Measurements from ENCODE around the gene PBX1.

Gene PBX1

DNA sequence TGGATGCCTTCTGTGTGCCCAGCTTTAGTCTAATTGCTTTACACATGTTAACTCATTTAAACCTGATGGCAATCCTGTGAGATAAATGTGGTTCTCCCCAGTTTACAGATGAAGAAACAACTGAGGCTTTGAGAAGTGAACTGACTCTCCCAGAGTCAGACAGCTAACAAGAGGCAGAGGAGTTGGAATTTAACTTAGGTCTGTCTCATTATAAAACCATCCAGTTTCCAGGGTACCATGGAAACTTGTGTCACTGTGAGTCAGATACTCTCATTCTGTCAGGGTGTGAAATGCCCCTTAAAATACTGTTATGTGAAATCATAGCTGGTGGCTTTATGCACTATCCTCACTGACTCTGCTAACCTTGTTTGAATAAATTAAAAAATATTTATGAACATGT is 206.6 kb downstream of the PBX1 start:
- TF ChIP-seq, protein P1, sequence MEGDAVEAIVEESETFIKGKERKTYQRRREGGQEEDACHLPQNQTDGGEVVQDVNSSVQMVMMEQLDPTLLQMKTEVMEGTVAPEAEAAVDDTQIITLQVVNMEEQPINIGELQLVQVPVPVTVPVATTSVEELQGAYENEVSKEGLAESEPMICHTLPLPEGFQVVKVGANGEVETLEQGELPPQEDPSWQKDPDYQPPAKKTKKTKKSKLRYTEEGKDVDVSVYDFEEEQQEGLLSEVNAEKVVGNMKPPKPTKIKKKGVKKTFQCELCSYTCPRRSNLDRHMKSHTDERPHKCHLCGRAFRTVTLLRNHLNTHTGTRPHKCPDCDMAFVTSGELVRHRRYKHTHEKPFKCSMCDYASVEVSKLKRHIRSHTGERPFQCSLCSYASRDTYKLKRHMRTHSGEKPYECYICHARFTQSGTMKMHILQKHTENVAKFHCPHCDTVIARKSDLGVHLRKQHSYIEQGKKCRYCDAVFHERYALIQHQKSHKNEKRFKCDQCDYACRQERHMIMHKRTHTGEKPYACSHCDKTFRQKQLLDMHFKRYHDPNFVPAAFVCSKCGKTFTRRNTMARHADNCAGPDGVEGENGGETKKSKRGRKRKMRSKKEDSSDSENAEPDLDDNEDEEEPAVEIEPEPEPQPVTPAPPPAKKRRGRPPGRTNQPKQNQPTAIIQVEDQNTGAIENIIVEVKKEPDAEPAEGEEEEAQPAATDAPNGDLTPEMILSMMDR (IDR thresholded peaks at IDR 0.05; ENCODE audit: insufficient read depth, low read depth, low read length, missing control alignments) = no peak
- DNase-seq (ENCODE audit: low read depth) = no peak
- H3K4me3 ChIP-seq (ENCODE audit: low read depth, low read length) = no peak overlapping the region

DNA sequence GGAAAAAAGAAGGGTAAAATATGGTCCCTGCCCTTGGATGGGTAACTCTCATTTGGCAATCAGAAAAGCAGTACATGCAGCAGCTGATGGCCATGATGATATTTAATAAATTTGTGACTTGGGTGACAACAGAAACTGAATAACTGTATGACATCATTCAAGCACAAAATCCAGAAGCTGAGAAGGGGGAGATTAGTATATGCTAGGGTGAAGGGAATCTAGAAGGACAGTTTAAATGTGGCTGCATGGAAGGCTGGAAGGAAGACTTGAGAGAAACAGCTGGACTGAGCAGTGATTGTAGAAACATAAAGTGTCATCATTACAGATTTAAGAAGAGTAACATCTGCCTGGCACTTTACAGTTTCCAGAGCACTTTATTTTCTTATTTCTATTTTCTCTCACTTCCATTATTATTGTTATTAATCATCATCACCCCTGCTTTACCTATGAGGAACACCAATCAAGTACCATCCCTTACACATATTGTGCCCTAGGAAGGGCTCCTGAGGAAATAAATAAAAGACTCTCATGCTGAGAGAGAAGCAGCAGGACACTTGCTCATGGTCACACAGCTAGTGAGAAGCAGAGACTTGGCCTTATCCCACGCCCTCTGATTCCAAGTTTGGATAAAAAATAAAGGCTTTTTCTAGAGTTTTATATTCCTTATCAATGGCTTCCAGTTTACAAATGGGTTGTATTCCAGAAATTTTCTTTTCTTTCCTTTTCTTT is 207.2 kb downstream of the PBX1 start:
- H3K4me3 ChIP-seq (ENCODE audit: low read depth, low read length) = no peak overlapping the region
- DNase-seq (ENCODE audit: low read depth) = no peak
- TF ChIP-seq, protein P1 (IDR thresholded peaks at IDR 0.05; ENCODE audit: insufficient read depth, low read depth, low read length, missing control alignments) = no peak

DNA sequence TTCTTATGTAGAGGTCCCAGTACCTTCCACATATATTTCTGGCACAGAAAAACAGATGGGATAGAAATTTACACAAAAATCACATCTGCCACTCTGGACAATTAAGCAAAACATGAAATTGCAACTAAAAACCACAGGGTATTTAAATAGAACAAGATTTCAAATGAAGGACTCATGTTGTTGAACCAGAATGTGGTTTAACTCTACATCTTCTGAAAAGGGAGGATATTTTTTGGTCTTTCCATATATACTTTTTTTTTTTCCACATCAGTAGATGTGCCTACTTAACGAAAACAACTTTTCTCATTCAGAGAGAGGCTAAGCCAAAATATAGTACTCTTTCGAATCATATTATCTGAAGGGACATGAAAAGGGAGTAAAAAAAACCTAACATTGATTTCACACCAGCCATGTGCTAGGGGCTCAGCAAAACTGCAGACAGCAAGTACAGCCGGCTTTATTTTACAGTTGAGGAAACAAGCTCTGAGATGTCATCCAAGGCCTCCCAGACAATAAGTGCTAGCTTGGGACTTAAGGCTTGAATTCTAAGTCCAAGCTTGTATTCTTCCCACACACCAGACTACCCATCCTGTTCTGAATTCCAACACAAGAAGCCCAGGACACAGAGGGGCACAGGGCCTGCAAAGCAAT is 208.9 kb downstream of the PBX1 start:
- TF ChIP-seq, protein P1 (IDR thresholded peaks at IDR 0.05; ENCODE audit: insufficient read depth, low read depth, low read length, missing control alignments) = no peak
- DNase-seq (ENCODE audit: low read depth) = no peak

DNA sequence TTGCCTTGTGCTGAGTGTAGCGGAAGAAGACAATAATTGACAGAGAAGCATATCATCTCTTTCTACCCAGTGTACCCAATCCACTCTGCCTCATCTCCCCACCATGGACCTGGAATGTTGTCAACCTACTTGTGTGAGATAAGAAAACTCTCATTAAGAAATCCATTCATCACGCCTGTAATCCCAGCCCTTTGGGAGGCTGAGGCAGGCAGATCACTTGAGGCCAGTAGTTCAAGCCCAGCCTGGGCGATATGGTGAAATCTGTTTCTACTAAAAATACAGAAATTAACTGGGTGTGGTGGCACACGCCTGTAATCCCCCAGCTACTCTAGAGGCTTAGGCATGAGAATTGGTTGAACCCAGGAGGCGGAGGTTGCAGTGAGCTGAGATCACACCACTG is 209.6 kb downstream of the PBX1 start:
- TF ChIP-seq, protein P1 (IDR thresholded peaks at IDR 0.05; ENCODE audit: insufficient read depth, low read depth, low read length, missing control alignments) = no peak
- no peak for DNase-seq (ENCODE audit: low read depth)

More for the DNA sequence above, 208.9 kb downstream of the PBX1 start:
- H3K4me3 ChIP-seq (ENCODE audit: low read depth, low read length) = no peak overlapping the region

DNA sequence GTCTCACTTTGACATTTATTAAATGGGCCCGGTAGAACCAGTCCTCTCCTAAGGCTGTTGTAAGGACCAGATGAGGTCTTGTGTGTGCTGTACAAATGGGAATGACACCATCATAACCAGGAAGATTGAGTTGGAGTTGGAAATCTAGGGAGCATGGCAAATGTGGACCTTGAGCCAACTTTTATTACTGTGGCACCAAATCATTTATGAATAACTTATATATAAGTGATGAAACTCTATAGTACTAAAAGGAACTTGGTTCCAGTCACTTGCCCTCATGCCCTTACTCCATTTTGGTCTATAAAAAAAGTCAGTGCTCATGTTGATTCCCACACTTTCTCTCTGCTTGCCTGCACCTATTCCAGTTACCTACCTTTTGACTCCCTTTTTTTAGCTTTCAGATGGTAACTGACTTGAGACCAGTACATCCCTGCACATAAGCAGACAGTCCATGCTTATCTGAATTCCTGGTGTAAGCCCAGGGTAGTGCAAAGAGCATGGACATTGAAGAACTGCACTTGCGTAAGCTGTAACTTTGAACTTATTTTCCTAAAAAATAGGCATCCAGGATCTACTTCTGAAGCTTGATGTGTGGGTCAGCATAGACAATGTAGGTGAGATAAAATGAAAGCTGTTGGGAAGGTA is 210.6 kb downstream of the PBX1 start:
- DNase-seq (ENCODE audit: low read depth) = no peak
- TF ChIP-seq, protein P1 (IDR thresholded peaks at IDR 0.05; ENCODE audit: insufficient read depth, low read depth, low read length, missing control alignments) = no peak
- H3K4me3 ChIP-seq (ENCODE audit: low read depth, low read length) = no peak overlapping the region

More for the DNA sequence above, 209.6 kb downstream of the PBX1 start:
- no peak overlapping the region for H3K4me3 ChIP-seq (ENCODE audit: low read depth, low read length)

DNA sequence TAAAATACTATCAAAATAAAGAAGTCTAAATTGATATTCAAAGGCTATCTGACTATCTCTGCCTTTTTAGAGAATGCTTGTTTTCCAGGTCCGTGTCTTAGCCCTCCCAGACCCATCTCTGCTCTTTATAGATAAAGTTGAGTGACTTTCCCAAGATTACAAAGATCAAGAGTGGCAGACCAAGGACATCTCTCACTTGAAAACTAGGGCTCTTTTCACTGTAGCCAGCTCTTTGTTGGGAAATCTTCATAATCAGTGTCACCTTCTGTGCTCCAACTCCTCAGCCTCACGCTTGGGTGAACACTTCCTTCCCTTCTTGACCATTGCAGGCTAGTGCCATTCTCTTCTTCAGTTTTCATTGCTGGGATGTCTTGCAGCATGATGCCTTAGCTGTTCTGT is 211.1 kb downstream of the PBX1 start:
- no peak for DNase-seq (ENCODE audit: low read depth)
- TF ChIP-seq, protein P1 (IDR thresholded peaks at IDR 0.05; ENCODE audit: insufficient read depth, low read depth, low read length, missing control alignments) = no peak
- no peak overlapping the region for H3K4me3 ChIP-seq (ENCODE audit: low read depth, low read length)

All from GM12865 (cell line).